Smooth muscle cell (in vitro differentiated cells): ENCODE results near the gene OOSP3. TPM values are rescaled to one million over a fixed set of nuclear protein-coding genes. Genes with fewer than 3 reads are reported as not detected.
"Not testable (repeated sequence)": the region's sequence is repeated elsewhere in the genome, so short reads cannot be mapped to it uniquely, and the experiment has no call there.

ENCODE experiments used
- DNase-seq: peaks from one replicate; lab custom pipeline; 2025; ENCODE audit not compliant: unreplicated experiment; lab: John Stamatoyannopoulos, UW
- H2AFZ ChIP-seq: fragments of 200-600 bp; sonication (generic); 2 replicates; pipeline ENCODE4 v1.6.0; 2016; ENCODE audit warnings: antibody characterized with exemption, low read depth, mild to moderate bottlenecking
- H3F3A ChIP-seq: fragments of 200-600 bp; sonication (generic); 2 replicates; pipeline ENCODE4 v1.6.0; 2017; ENCODE audit warnings: antibody characterized with exemption, low read depth
- H3K27ac ChIP-seq: fragments of 200-600 bp; sonication (generic); 2 replicates; pipeline ENCODE4 v1.5.1; 2016; ENCODE audit warnings: low read depth, mild to moderate bottlenecking
- H3K27me3 ChIP-seq: fragments of 200-600 bp; sonication (generic); 2 replicates; pipeline ENCODE4 v1.6.1; 2016; ENCODE audit warnings: low read depth, mild to moderate bottlenecking
- H3K36me3 ChIP-seq: fragments of 200-600 bp; sonication (generic); 2 replicates; pipeline ENCODE4 v1.5.1; 2016; ENCODE audit warnings: low read depth
- H3K4me1 ChIP-seq: fragments of 200-600 bp; sonication (generic); 2 replicates; pipeline ENCODE4 v1.5.1; 2016; ENCODE audit warnings: low read depth
- H3K4me2 ChIP-seq: fragments of 200-600 bp; sonication (generic); 2 replicates; pipeline ENCODE4 v1.6.0; 2016; ENCODE audit warnings: mild to moderate bottlenecking
- H3K4me3 ChIP-seq: fragments of 200-600 bp; sonication (generic); 2 replicates; pipeline ENCODE4 v1.5.1; 2016; ENCODE audit warnings: mild to moderate bottlenecking
- H3K79me2 ChIP-seq: fragments of 200-600 bp; sonication (generic); 2 replicates; pipeline ENCODE4 v1.6.0; 2016; ENCODE audit warnings: low read depth, mild to moderate bottlenecking
- H3K9ac ChIP-seq: fragments of 200-600 bp; sonication (generic); 2 replicates; pipeline ENCODE4 v1.6.0; 2016; ENCODE audit warnings: low read depth
- H3K9me3 ChIP-seq: fragments of 200-600 bp; sonication (generic); replicated peaks from 2 replicates; pipeline ENCODE4 v1.5.1; 2016; ENCODE audit warnings: low read depth
- H4K20me1 ChIP-seq: fragments of 200-600 bp; sonication (generic); 2 replicates; pipeline ENCODE4 v1.6.0; 2016; ENCODE audit warnings: low read depth
- WGBS: methylation state at CpG from one replicate; pipeline ENCODE4 v1.1.7; 2016; ENCODE audit warnings: low lambda C conversion rate; 5-methylcytosine and 5-hydroxymethylcytosine counted together
- polyA plus RNA-seq: library from polyadenylated mRNA; unstranded; fragments of >200 nt; fragmentation: Nextera tagmentation; extraction: Ambion mirVana; gene quantifications from 2 replicates; pipeline ENCODE4 v1.2.1, GENCODE V29; 2016
- total RNA-seq: library from RNA; depleted of rRNA; stranded (reverse); fragments of >200 nt; gene quantifications from 2 replicates; pipeline ENCODE4 v1.2.3, GENCODE V29; 2014
- TF ChIP-seq, protein P1 (sequence below): fragments of 200-600 bp; sonication (generic); IDR thresholded peaks from 2 replicates; pipeline ENCODE4 v1.5.1; 2017; ENCODE audit warnings: borderline replicate concordance, mild to moderate bottlenecking, antibody characterized with exemption; ENCODE audit not compliant: insufficient read depth, poor library complexity, severe bottlenecking

OOSP3 gene
- total and polyA plus RNA-seq, 2 experiments from 2014 or later: not detected

DNA sequence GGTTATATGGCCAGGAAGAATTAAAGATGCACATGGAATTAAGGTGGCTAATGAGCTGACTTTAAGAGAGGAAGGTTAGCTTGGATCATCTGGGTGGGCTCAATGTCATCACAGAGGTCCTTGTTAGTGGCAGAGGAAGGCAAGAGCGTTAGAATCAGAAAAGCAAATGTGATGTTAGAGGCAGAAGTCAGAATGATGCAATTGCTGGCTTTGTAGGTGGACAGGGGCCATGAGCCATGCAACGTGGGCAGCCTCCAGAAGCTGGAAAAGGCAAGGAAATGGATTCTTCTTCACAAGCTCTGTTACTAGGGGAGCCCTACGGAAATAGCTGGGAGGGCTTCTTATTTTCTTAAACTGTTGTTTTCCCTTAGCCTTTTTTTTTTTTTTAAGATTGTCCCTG is 31.0 kb upstream of the OOSP3 start:
- no peak for DNase-seq
- H3K27ac ChIP-seq: no peak overlapping the region
- H3K4me1 ChIP-seq: no peaks in the 10 kb centered on the region
- no peak overlapping the region for H3K9ac ChIP-seq
- no peak overlapping the region for H3K4me2 ChIP-seq
- 90% methylated on average over 3 of the region's 3 CpGs for WGBS
- no peak overlapping the region for H2AFZ ChIP-seq
- no peaks in the 10 kb centered on the region for H3K27me3 ChIP-seq
- H3K79me2 ChIP-seq: no peaks in the 10 kb centered on the region
- H3K4me3 ChIP-seq: no peak overlapping the region
- H3K9me3 ChIP-seq: no peaks in the 10 kb centered on the region
- TF ChIP-seq, protein P1, sequence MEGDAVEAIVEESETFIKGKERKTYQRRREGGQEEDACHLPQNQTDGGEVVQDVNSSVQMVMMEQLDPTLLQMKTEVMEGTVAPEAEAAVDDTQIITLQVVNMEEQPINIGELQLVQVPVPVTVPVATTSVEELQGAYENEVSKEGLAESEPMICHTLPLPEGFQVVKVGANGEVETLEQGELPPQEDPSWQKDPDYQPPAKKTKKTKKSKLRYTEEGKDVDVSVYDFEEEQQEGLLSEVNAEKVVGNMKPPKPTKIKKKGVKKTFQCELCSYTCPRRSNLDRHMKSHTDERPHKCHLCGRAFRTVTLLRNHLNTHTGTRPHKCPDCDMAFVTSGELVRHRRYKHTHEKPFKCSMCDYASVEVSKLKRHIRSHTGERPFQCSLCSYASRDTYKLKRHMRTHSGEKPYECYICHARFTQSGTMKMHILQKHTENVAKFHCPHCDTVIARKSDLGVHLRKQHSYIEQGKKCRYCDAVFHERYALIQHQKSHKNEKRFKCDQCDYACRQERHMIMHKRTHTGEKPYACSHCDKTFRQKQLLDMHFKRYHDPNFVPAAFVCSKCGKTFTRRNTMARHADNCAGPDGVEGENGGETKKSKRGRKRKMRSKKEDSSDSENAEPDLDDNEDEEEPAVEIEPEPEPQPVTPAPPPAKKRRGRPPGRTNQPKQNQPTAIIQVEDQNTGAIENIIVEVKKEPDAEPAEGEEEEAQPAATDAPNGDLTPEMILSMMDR: no peak
- no peaks in the 10 kb centered on the region for H4K20me1 ChIP-seq
- no peaks in the 10 kb centered on the region for H3K36me3 ChIP-seq
- no peaks in the 10 kb centered on the region for H3F3A ChIP-seq

DNA sequence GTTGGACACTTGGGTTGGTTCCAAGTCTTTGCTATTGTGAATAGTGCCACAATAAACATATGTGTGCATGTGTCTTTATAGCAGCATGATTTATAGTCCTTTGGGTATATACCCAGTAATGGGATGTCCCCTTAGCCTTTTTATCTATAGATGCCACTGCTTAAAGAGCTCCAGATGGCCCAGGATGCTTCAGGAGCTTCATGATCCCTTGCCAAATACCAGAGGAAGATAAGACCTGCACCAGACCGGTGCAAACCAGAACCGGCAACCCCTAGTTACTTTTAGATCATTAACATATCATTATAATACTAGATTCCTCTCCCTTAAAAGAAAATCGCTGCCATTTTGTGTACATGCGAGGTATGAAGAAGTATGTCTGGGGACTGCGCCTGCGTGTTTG is 30.1 kb upstream of the OOSP3 start:
- H2AFZ ChIP-seq, H3K4me1 ChIP-seq, H3K9me3 ChIP-seq, H3K27ac ChIP-seq, DNase-seq, H4K20me1 ChIP-seq, H3K36me3 ChIP-seq, H3K4me3 ChIP-seq, H3K9ac ChIP-seq, H3K27me3 ChIP-seq, H3F3A ChIP-seq, H3K79me2 ChIP-seq, H3K4me2 ChIP-seq: not testable (repeated sequence)
- 93% methylated on average over 6 of the region's 6 CpGs for WGBS

DNA sequence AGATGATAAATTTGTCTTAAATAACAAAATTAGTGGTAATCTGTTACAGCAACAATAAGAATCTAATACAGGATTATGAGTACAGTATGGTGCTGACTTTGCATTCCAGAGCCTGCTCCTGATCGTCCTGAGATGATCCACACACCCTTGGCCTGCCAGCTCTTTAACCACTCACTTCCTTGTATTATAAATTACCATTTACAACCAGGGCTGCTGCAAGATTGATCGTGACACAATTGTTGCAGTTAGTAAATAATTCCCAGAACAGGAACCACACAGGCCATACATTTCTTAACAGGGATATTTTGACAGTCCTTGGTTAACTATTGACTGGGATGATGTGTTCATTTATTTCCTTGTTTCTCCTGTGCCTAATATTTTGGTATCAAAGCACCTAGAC is 29.5 kb upstream of the OOSP3 start:
- H3K9me3 ChIP-seq: no peaks in the 10 kb centered on the region
- no peaks in the 10 kb centered on the region for H3F3A ChIP-seq
- H4K20me1 ChIP-seq: no peaks in the 10 kb centered on the region
- H3K4me3 ChIP-seq: no peak overlapping the region
- TF ChIP-seq, protein P1: no peak
- H3K79me2 ChIP-seq: no peaks in the 10 kb centered on the region
- no peaks in the 10 kb centered on the region for H3K27me3 ChIP-seq
- H2AFZ ChIP-seq: no peak overlapping the region
- H3K36me3 ChIP-seq: no peaks in the 10 kb centered on the region
- H3K9ac ChIP-seq: no peak overlapping the region
- H3K4me1 ChIP-seq: no peaks in the 10 kb centered on the region
- H3K27ac ChIP-seq: no peak overlapping the region
- H3K4me2 ChIP-seq: no peak overlapping the region
- 77% methylated on average over 2 of the region's 2 CpGs for WGBS
- DNase-seq: no peak

DNA sequence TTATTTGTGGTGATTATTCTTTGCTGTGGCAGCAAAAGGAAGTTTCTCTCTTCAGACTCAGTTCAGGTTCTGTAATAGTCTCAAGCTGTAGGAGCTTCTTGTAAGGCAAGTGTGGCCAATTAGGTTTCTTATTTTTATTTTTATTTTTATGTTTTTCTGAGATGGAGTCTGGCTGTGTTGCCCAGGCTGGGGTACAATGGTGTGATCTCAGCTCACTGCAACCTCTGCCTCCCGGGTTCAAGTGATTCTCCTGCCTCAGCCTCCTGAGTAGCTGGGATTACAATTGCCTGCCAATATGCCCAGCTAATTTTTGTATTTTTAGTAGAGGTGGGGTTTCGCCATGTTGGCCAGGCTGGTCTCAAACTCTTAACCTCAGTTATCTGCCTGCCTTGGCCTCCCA is 29.0 kb upstream of the OOSP3 start:
- not testable (repeated sequence) for H3K4me2 ChIP-seq, H3K4me1 ChIP-seq, H3K9me3 ChIP-seq, H3K27ac ChIP-seq, H3K79me2 ChIP-seq, H3K27me3 ChIP-seq, H3F3A ChIP-seq, H3K4me3 ChIP-seq, H2AFZ ChIP-seq, H3K9ac ChIP-seq, H4K20me1 ChIP-seq, H3K36me3 ChIP-seq, DNase-seq
- WGBS: 93% methylated on average over 2 of the region's 2 CpGs

DNA sequence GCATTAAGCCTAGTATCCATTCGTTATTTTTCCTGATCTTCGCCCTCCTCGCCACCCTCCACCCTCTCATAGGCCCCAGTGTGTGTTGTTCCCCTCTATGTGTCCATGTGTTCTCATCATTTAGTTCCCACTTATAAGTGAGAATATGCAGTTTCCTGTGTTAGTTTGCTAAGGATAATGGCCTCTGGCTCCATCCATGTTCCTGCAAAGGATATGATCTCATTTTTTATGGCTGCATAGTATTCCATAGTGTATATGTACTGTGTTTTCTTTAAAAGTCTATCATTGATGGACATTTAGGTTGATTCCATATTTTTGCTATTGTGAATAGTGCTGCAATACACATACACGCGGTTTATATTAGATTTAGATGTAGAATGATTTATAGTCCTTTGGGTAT is 27.2 kb upstream of the OOSP3 start:
- WGBS: 90% methylated on average over 5 of the region's 5 CpGs
- not testable (repeated sequence) for DNase-seq

More for the DNA sequence above, 27.2 kb upstream of the OOSP3 start:
- H3K27ac ChIP-seq, H3K27me3 ChIP-seq, H3K9me3 ChIP-seq, H3F3A ChIP-seq, H3K79me2 ChIP-seq, H3K4me1 ChIP-seq, H3K36me3 ChIP-seq, H3K9ac ChIP-seq, H3K4me2 ChIP-seq, H3K4me3 ChIP-seq, H4K20me1 ChIP-seq, H2AFZ ChIP-seq: not testable (repeated sequence)
